GM23248 (cell line): ENCODE results near the gene CORO2B. TPM values are rescaled to one million over a fixed set of nuclear protein-coding genes. Genes with fewer than 3 reads are reported as not detected.

Experiments
- DNase-seq: peaks from one replicate; pipeline ENCODE4 v3.0.0-alpha.2; 2015
- H2AFZ ChIP-seq: fragments of 200-600 bp; sonication (generic); 2 replicates; pipeline ENCODE4 v1.6.1; 2016; ENCODE audit warnings: antibody characterized with exemption
- H3F3A ChIP-seq: fragments of 200-600 bp; sonication (generic); 2 replicates; pipeline ENCODE4 v1.6.1; 2016; ENCODE audit warnings: mild to moderate bottlenecking, antibody characterized with exemption, mixed run types; ENCODE audit not compliant: insufficient read depth
- H3K27ac ChIP-seq: fragments of 200-600 bp; sonication (generic); 2 replicates; pipeline ENCODE4 v1.5.1; 2016; ENCODE audit warnings: mild to moderate bottlenecking
- H3K27me3 ChIP-seq: fragments of 200-600 bp; sonication (generic); replicated peaks from 2 replicates; pipeline ENCODE4 v1.6.1; 2016; ENCODE audit warnings: mild to moderate bottlenecking; ENCODE audit not compliant: insufficient read depth
- H3K36me3 ChIP-seq: fragments of 200-600 bp; sonication (generic); 2 replicates; pipeline ENCODE4 v1.6.1; 2016; ENCODE audit warnings: low read depth, mild to moderate bottlenecking
- H3K4me1 ChIP-seq: fragments of 200-600 bp; sonication (generic); 2 replicates; pipeline ENCODE4 v1.6.1; 2016; ENCODE audit warnings: mild to moderate bottlenecking; ENCODE audit not compliant: insufficient read depth
- H3K4me2 ChIP-seq: fragments of 200-600 bp; sonication (generic); one replicate; pipeline ENCODE4 v1.6.1; 2016; ENCODE audit warnings: mild to moderate bottlenecking; ENCODE audit not compliant: unreplicated experiment
- H3K4me3 ChIP-seq: fragments of 200-600 bp; sonication (generic); 2 replicates; pipeline ENCODE4 v1.5.1; 2016; ENCODE audit warnings: mild to moderate bottlenecking
- H3K79me2 ChIP-seq: fragments of 200-600 bp; sonication (generic); 2 replicates; pipeline ENCODE4 v1.6.1; 2016; ENCODE audit warnings: mild to moderate bottlenecking; ENCODE audit not compliant: insufficient read depth
- H3K9ac ChIP-seq: fragments of 200-600 bp; sonication (generic); 2 replicates; pipeline ENCODE4 v1.6.1; 2016; ENCODE audit warnings: mild to moderate bottlenecking
- H3K9me2 ChIP-seq: fragments of 200-600 bp; sonication (generic); 2 replicates; pipeline ENCODE4 v1.6.1; 2016; ENCODE audit warnings: mixed run types, mild to moderate bottlenecking, moderate library complexity; ENCODE audit not compliant: insufficient read depth
- H3K9me3 ChIP-seq: fragments of 200-600 bp; sonication (generic); one replicate; pipeline ENCODE4 v1.6.1; 2017; ENCODE audit warnings: low read depth
- H4K20me1 ChIP-seq: fragments of 200-600 bp; sonication (generic); 2 replicates; pipeline ENCODE4 v1.6.0; 2016; ENCODE audit not compliant: insufficient read depth
- EZH2 ChIP-seq: fragments of 200-600 bp; sonication (generic); IDR thresholded peaks from 2 replicates; pipeline ENCODE4 v1.6.1; 2018; ENCODE audit warnings: antibody characterized with exemption, mild to moderate bottlenecking; ENCODE audit not compliant: insufficient read depth, poor library complexity, severe bottlenecking
- EZH2phosphoT487 ChIP-seq: fragments of 200-600 bp; sonication (generic); IDR thresholded peaks from 2 replicates; pipeline ENCODE4 v1.6.1; 2018; ENCODE audit warnings: antibody characterized with exemption, moderate library complexity, mild to moderate bottlenecking, low read depth; ENCODE audit not compliant: insufficient read depth
- WGBS, 2 experiments: methylation state at CpG; one replicate each; pipeline ENCODE4 v1.1.6; 2015 to 2017; ENCODE audit warnings: low lambda C conversion rate in 2 of 2, low coverage in 1 of 2; ENCODE audit errors: missing lambda C conversion rate in 2 of 2; 5-methylcytosine and 5-hydroxymethylcytosine counted together
- in situ Hi-C: fragments of 300-500 bp; cut with MboI; formaldehyde crosslinking; loops from 2 replicates; pipeline ENCODE4 v1.15.0; 2020
- polyA plus RNA-seq: library from polyadenylated mRNA; unstranded; fragments of >200 nt; fragmentation: Nextera tagmentation; extraction: Ambion mirVana; gene quantifications from 2 replicates; pipeline ENCODE4 v1.2.1, GENCODE V29; 2016
- total RNA-seq: library from RNA; depleted of rRNA; stranded (reverse); fragments of >200 nt; shearing (Covaris generic); gene quantifications from 2 replicates; pipeline ENCODE4 v1.2.3, GENCODE V29; 2014

The CORO2B gene
- total and polyA plus RNA-seq, 2 experiments from 2014 or later = 2.7 to 7.7 TPM

GRCh38 chr15:68713874-68714273 is 135.1 kb downstream of the CORO2B start:
- no peak for TF ChIP-seq EZH2phosphoT487
- TF ChIP-seq EZH2 = no peak
- H3K9me3 ChIP-seq = no peaks in the 10 kb centered on the region
- no peak overlapping the region for H2AFZ ChIP-seq
- 94 to 95% methylated on average over 8 to 9 of the region's 9 CpGs for WGBS, 2 experiments
- no peaks in the 10 kb centered on the region for H3F3A ChIP-seq
- in situ Hi-C loops = no loop called here
- no peak for DNase-seq
- no peaks in the 10 kb centered on the region for H3K9me2 ChIP-seq
- no peaks in the 10 kb centered on the region for H3K27me3 ChIP-seq
- no peak overlapping the region for H3K9ac ChIP-seq
- no peak overlapping the region for H3K4me3 ChIP-seq
- H3K4me2 ChIP-seq = no peak overlapping the region
- H3K79me2 ChIP-seq = no peaks in the 10 kb centered on the region
- no peak overlapping the region for H3K27ac ChIP-seq
- no peaks in the 10 kb centered on the region for H4K20me1 ChIP-seq
- no peaks in the 10 kb centered on the region for H3K4me1 ChIP-seq
- no peaks in the 10 kb centered on the region for H3K36me3 ChIP-seq

GRCh38 chr15:68715111-68715510 is 136.3 kb downstream of the CORO2B start:
- Histone ChIP-seq H3K9me2 (no peaks in the 10 kb centered on the region), H4K20me1 (no peaks in the 10 kb centered on the region), H3K9me3 (no peaks in the 10 kb centered on the region), H3F3A (no peaks in the 10 kb centered on the region), H3K27ac (no peak overlapping the region), H3K36me3 (no peaks in the 10 kb centered on the region), H3K9ac (no peak overlapping the region), H3K4me2 (no peak overlapping the region), H3K79me2 (no peaks in the 10 kb centered on the region), H3K4me3 (no peak overlapping the region), H2AFZ (no peak overlapping the region), H3K27me3 (no peaks in the 10 kb centered on the region), H3K4me1 (no peaks in the 10 kb centered on the region)
- no peak for DNase-seq
- WGBS, 2 experiments = 89% methylated on average over 8 of the region's 8 CpGs
- TF ChIP-seq EZH2 = no peak
- TF ChIP-seq EZH2phosphoT487 = no peak
- in situ Hi-C loops = no loop called here

GRCh38 chr15:68717951-68718350 is 139.2 kb downstream of the CORO2B start:
- Histone ChIP-seq H3K9me2 (no peaks in the 10 kb centered on the region), H3K79me2 (no peaks in the 10 kb centered on the region), H3K4me2 (no peak overlapping the region), H3K27ac (no peak overlapping the region), H3K9ac (no peak overlapping the region), H3K27me3 (no peaks in the 10 kb centered on the region), H3K4me3 (no peak overlapping the region), H2AFZ (no peak overlapping the region), H3K4me1 (no peaks in the 10 kb centered on the region), H3F3A (no peaks in the 10 kb centered on the region), H4K20me1 (no peaks in the 10 kb centered on the region), H3K9me3 (no peaks in the 10 kb centered on the region), H3K36me3 (no peaks in the 10 kb centered on the region)
- DNase-seq = no peak
- in situ Hi-C loops = no loop called here
- WGBS, 2 experiments = 90 to 91% methylated on average over 3 of the region's 3 CpGs
- TF ChIP-seq EZH2 (no peak), EZH2phosphoT487 (no peak)

- Histone ChIP-seq H3F3A (no peaks in the 10 kb centered on the region), H3K4me1 (no peaks in the 10 kb centered on the region), H3K9me3 (no peaks in the 10 kb centered on the region), H3K9ac (no peak overlapping the region), H3K36me3 (no peaks in the 10 kb centered on the region), H3K27ac (no peak overlapping the region), H3K4me2 (no peak overlapping the region), H3K9me2 (no peaks in the 10 kb centered on the region), H3K27me3 (no peaks in the 10 kb centered on the region), H4K20me1 (no peaks in the 10 kb centered on the region), H3K4me3 (no peak overlapping the region), H2AFZ (no peak overlapping the region), H3K79me2 (no peaks in the 10 kb centered on the region)
- TF ChIP-seq EZH2 = no peak
- TF ChIP-seq EZH2phosphoT487 = no peak
- in situ Hi-C loops = no loop called here
- no peak for DNase-seq
- WGBS, 2 experiments = 86 to 90% methylated on average over 12 of the region's 12 CpGs
Measured at GRCh38 chr15:68718468-68718867, 139.7 kb downstream of the CORO2B start.

GRCh38 chr15:68719051-68719450 is 140.3 kb downstream of the CORO2B start:
- in situ Hi-C loops = no loop called here
- WGBS, 2 experiments = 89 to 91% methylated on average over 9 of the region's 9 CpGs
- Histone ChIP-seq H3K36me3 (no peaks in the 10 kb centered on the region), H3K27ac (no peak overlapping the region), H3K9me2 (no peaks in the 10 kb centered on the region), H3K4me3 (no peak overlapping the region), H3F3A (no peaks in the 10 kb centered on the region), H3K9me3 (no peaks in the 10 kb centered on the region), H3K4me1 (no peaks in the 10 kb centered on the region), H3K9ac (no peak overlapping the region), H3K27me3 (no peaks in the 10 kb centered on the region), H3K4me2 (no peak overlapping the region), H3K79me2 (no peaks in the 10 kb centered on the region), H4K20me1 (no peaks in the 10 kb centered on the region), H2AFZ (no peak overlapping the region)
- TF ChIP-seq EZH2 = no peak
- TF ChIP-seq EZH2phosphoT487 = no peak
- no peak for DNase-seq
